H9 (cell line): ENCODE measurements around the gene EPS15. TPM values are rescaled to one million over a fixed set of nuclear protein-coding genes. Genes with fewer than 3 reads are reported as not detected.

Experiments used
- DNase-seq: peaks from one replicate; pipeline ENCODE4 v3.0.0-alpha.2; 2017
- H2AFZ ChIP-seq: one replicate; pipeline ENCODE4 v1.6.1; 2013; ENCODE audit warnings: mild to moderate bottlenecking, low read length, control low read depth, moderate library complexity
- H2AK5ac ChIP-seq: 2 replicates; pipeline ENCODE4 v1.6.1; 2013; ENCODE audit warnings: low read length, control low read depth, mixed read lengths; ENCODE audit not compliant: insufficient read length
- H2BK120ac ChIP-seq: one replicate; pipeline ENCODE4 v1.6.1; 2013; ENCODE audit warnings: low read depth, mild to moderate bottlenecking, low read length, control low read depth, inconsistent platforms; ENCODE audit not compliant: poor library complexity, severe bottlenecking
- H2BK12ac ChIP-seq: 2 replicates; pipeline ENCODE4 v1.6.1; 2013; ENCODE audit warnings: low read length, control low read depth, mixed read lengths, low read depth; ENCODE audit not compliant: insufficient read length
- H2BK15ac ChIP-seq: 2 replicates; pipeline ENCODE4 v1.6.1; 2013; ENCODE audit warnings: low read depth, low read length, control low read depth
- H2BK20ac ChIP-seq: one replicate; pipeline ENCODE4 v1.6.1; 2013; ENCODE audit warnings: low read depth, mild to moderate bottlenecking, low read length, control low read depth, inconsistent platforms; ENCODE audit not compliant: poor library complexity, severe bottlenecking
- H2BK5ac ChIP-seq: 2 replicates; pipeline ENCODE4 v1.6.1; 2013; ENCODE audit warnings: low read length, control low read depth, mixed read lengths; ENCODE audit not compliant: insufficient read length
- H3K14ac ChIP-seq: 2 replicates; pipeline ENCODE4 v1.6.1; 2013; ENCODE audit warnings: low read length, control low read depth; ENCODE audit not compliant: insufficient read depth
- H3K18ac ChIP-seq: 2 replicates; pipeline ENCODE4 v1.6.1; 2013; ENCODE audit warnings: low read depth, mild to moderate bottlenecking, mixed read lengths, low read length, control low read depth; ENCODE audit not compliant: insufficient read length
- H3K23ac ChIP-seq: 2 replicates; pipeline ENCODE4 v1.6.1; 2013; ENCODE audit warnings: low read length, control low read depth, mixed read lengths, low read depth; ENCODE audit not compliant: insufficient read length
- H3K23me2 ChIP-seq: 2 replicates; pipeline ENCODE4 v1.6.1; 2013; ENCODE audit warnings: low read depth, mild to moderate bottlenecking, mixed read lengths, low read length, control low read depth; ENCODE audit not compliant: insufficient read length, poor library complexity, severe bottlenecking
- H3K27ac ChIP-seq: 2 replicates; pipeline ENCODE4 v1.5.1; 2013; ENCODE audit warnings: low read length, control low read depth, mixed read lengths, low read depth; ENCODE audit not compliant: insufficient read length
- H3K27me3 ChIP-seq: 2 replicates; pipeline ENCODE4 v1.6.1; 2013; ENCODE audit warnings: low read length, control low read depth, inconsistent platforms; ENCODE audit not compliant: insufficient read depth
- H3K4ac ChIP-seq: 2 replicates; pipeline ENCODE4 v1.6.1; 2013; ENCODE audit warnings: low read depth, mild to moderate bottlenecking, control low read depth, inconsistent platforms, low read length, moderate library complexity
- H3K4me1 ChIP-seq: 2 replicates; pipeline ENCODE4 v1.6.1; 2013; ENCODE audit warnings: low read length, control low read depth, inconsistent platforms; ENCODE audit not compliant: insufficient read depth
- H3K4me2 ChIP-seq: 2 replicates; pipeline ENCODE4 v1.6.1; 2013; ENCODE audit warnings: low read length, control low read depth, mixed read lengths; ENCODE audit not compliant: insufficient read length, insufficient read depth
- H3K56ac ChIP-seq: 2 replicates; pipeline ENCODE4 v1.6.1; 2013; ENCODE audit warnings: low read depth, mild to moderate bottlenecking, mixed read lengths, low read length, control low read depth; ENCODE audit not compliant: insufficient read length
- H3K79me1 ChIP-seq: 2 replicates; pipeline ENCODE4 v1.6.1; 2013; ENCODE audit warnings: low read depth, mild to moderate bottlenecking, moderate library complexity, low read length, control low read depth, inconsistent platforms; ENCODE audit not compliant: insufficient read depth, poor library complexity, severe bottlenecking
- H3K79me2 ChIP-seq: 2 replicates; pipeline ENCODE4 v1.6.1; 2013; ENCODE audit warnings: low read length, control low read depth, inconsistent platforms; ENCODE audit not compliant: insufficient read depth
- H3K9ac ChIP-seq: 2 replicates; pipeline ENCODE4 v1.6.1; 2013; ENCODE audit warnings: low read length, control low read depth, mixed read lengths; ENCODE audit not compliant: insufficient read length; ENCODE audit errors: extremely low read depth
- H3K9me3 ChIP-seq: one replicate; pipeline ENCODE4 v1.6.1; 2013; ENCODE audit warnings: low read depth, low read length, inconsistent platforms; ENCODE audit not compliant: control insufficient read depth
- H3T11ph ChIP-seq: one replicate; pipeline ENCODE4 v1.6.1; 2013; ENCODE audit warnings: mild to moderate bottlenecking, low read length, control low read depth, inconsistent platforms
- H4K20me1 ChIP-seq: one replicate; pipeline ENCODE4 v1.6.1; 2013; ENCODE audit not compliant: control insufficient read depth, insufficient read length, insufficient read depth
- H4K5ac ChIP-seq: 2 replicates; pipeline ENCODE4 v1.6.1; 2013; ENCODE audit warnings: low read depth, mild to moderate bottlenecking, mixed read lengths, low read length, control low read depth; ENCODE audit not compliant: insufficient read length
- H4K8ac ChIP-seq: replicated peaks from 2 replicates; pipeline ENCODE4 v1.6.1; 2013; ENCODE audit warnings: low read length, control low read depth, mixed read lengths, low read depth; ENCODE audit not compliant: insufficient read length
- H4K91ac ChIP-seq: 2 replicates; pipeline ENCODE4 v1.6.1; 2013; ENCODE audit warnings: low read depth, mild to moderate bottlenecking, moderate library complexity, mixed read lengths, low read length, control low read depth; ENCODE audit not compliant: insufficient read length
- H3K27ac Mint-ChIP-seq, 3 experiments: 2 replicates in 2 of 3; 3 replicates in 1 of 3; pipeline ENCODE4 v1.8.0; 2020 to 2021; ENCODE audit warnings: mixed read lengths in 3 of 3, mild to moderate bottlenecking in 1 of 3, moderate library complexity in 1 of 3
- H3K27me3 Mint-ChIP-seq: 2 replicates; pipeline ENCODE4 v1.8.0; 2021; ENCODE audit warnings: low read depth, mild to moderate bottlenecking, moderate library complexity, mixed read lengths
- H3K36me3 Mint-ChIP-seq, 3 experiments: 2 replicates in 2 of 3; 3 replicates in 1 of 3; pipeline ENCODE4 v1.8.0; 2020 to 2021; ENCODE audit warnings: low read depth in 3 of 3, mixed read lengths in 3 of 3; ENCODE audit not compliant: insufficient read depth in 1 of 3
- H3K4me1 Mint-ChIP-seq, 2 experiments: 2 replicates each; pipeline ENCODE4 v1.8.0; 2020; ENCODE audit warnings: mixed read lengths in 2 of 2
- H3K4me3 Mint-ChIP-seq, 2 experiments: 2 replicates in 1 of 2; 3 replicates in 1 of 2; pipeline ENCODE4 v1.8.0; 2020 to 2021; ENCODE audit warnings: mild to moderate bottlenecking in 2 of 2, mixed read lengths in 2 of 2, moderate library complexity in 1 of 2
- H3K9me3 Mint-ChIP-seq, 2 experiments: 2 replicates in 1 of 2; 3 replicates in 1 of 2; pipeline ENCODE4 v1.8.0; 2020; ENCODE audit warnings: mild to moderate bottlenecking in 2 of 2, mixed read lengths in 2 of 2, moderate library complexity in 1 of 2
- WGBS: extraction: QIAGEN DNeasy Blood & Tissue Kit; methylation state at CpG from one replicate; pipeline ENCODE4 v1.1.7; 2013; ENCODE audit warnings: missing lambda C conversion rate, low lambda C conversion rate, mixed read lengths; ENCODE audit not compliant: insufficient read length; ENCODE audit errors: extremely low coverage; 5-methylcytosine and 5-hydroxymethylcytosine counted together
- total RNA-seq: library from RNA; stranded (reverse); gene quantifications from 2 replicates; pipeline ENCODE4 v1.2.1, GENCODE V29; 2021
- TF ChIP-seq, protein P1 (sequence below): fragments of 200-600 bp; sonication (generic); conservative IDR thresholded peaks from 3 replicates; pipeline ENCODE4 v1.8.0; 2021; ENCODE audit warnings: antibody characterized with exemption, mild to moderate bottlenecking

EPS15 gene
- total RNA-seq, 1 experiment from 2014 or later: 44.1 TPM

GRCh38 chr1:51314974-51315373 lies 204.1 kb downstream of the EPS15 start:
- H2AK5ac ChIP-seq: no peak overlapping the region
- no peaks in the 10 kb centered on the region for H3K4me1 ChIP-seq
- H3K14ac ChIP-seq: no peak overlapping the region
- H2BK5ac ChIP-seq: no peak overlapping the region
- no peaks in the 10 kb centered on the region for H3K27me3 ChIP-seq
- no CpG with 5 or more reads among the region's 3 CpGs for WGBS
- no peaks in the 10 kb centered on the region for H3K9me3 ChIP-seq
- H2BK15ac ChIP-seq: no peak overlapping the region
- H3T11ph ChIP-seq: no peak overlapping the region
- H2BK120ac ChIP-seq: no peak overlapping the region
- no peaks in the 10 kb centered on the region; the same call in 1 of the 2 replicates for H3K27me3 Mint-ChIP-seq
- H3K23me2 ChIP-seq: no peaks in the 10 kb centered on the region
- H3K9me3 Mint-ChIP-seq: no peaks in the 10 kb centered on the region
- no peaks in the 10 kb centered on the region for H4K20me1 ChIP-seq
- no peak overlapping the region for H3K4ac ChIP-seq
- no peak overlapping the region for H4K91ac ChIP-seq
- TF ChIP-seq, protein P1, sequence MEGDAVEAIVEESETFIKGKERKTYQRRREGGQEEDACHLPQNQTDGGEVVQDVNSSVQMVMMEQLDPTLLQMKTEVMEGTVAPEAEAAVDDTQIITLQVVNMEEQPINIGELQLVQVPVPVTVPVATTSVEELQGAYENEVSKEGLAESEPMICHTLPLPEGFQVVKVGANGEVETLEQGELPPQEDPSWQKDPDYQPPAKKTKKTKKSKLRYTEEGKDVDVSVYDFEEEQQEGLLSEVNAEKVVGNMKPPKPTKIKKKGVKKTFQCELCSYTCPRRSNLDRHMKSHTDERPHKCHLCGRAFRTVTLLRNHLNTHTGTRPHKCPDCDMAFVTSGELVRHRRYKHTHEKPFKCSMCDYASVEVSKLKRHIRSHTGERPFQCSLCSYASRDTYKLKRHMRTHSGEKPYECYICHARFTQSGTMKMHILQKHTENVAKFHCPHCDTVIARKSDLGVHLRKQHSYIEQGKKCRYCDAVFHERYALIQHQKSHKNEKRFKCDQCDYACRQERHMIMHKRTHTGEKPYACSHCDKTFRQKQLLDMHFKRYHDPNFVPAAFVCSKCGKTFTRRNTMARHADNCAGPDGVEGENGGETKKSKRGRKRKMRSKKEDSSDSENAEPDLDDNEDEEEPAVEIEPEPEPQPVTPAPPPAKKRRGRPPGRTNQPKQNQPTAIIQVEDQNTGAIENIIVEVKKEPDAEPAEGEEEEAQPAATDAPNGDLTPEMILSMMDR: no peak
- H3K36me3 Mint-ChIP-seq: no peaks in the 10 kb centered on the region
- no peak overlapping the region for H3K4me2 ChIP-seq
- H2BK12ac ChIP-seq: no peak overlapping the region
- no peak overlapping the region; a peak in 1 of 7 replicates for H3K27ac Mint-ChIP-seq
- H3K18ac ChIP-seq: no peak overlapping the region
- no peak for DNase-seq
- no peak overlapping the region for H3K23ac ChIP-seq
- no peak overlapping the region for H2BK20ac ChIP-seq
- no peaks in the 10 kb centered on the region for H3K79me1 ChIP-seq
- H3K4me3 Mint-ChIP-seq: no peak overlapping the region
- peaks cover 16 to 19% of the 10 kb centered on the region in 2 experiments for H3K4me1 Mint-ChIP-seq
- no peak overlapping the region for H2AFZ ChIP-seq
- no peak overlapping the region for H3K56ac ChIP-seq
- H4K8ac ChIP-seq: no peak overlapping the region
- H3K9ac ChIP-seq: no peak overlapping the region
- H4K5ac ChIP-seq: no peak overlapping the region
- no peaks in the 10 kb centered on the region for H3K79me2 ChIP-seq
- no peak overlapping the region for H3K27ac ChIP-seq
